ENCODE measurements around the gene RNH1. TPM values are rescaled to one million over a fixed set of nuclear protein-coding genes. Genes with fewer than 3 reads are reported as not detected.

RNH1 gene
- total and polyA plus RNA-seq, 7 experiments from 2014 or later: 98.6 to 243 (median 136) TPM

DNA sequence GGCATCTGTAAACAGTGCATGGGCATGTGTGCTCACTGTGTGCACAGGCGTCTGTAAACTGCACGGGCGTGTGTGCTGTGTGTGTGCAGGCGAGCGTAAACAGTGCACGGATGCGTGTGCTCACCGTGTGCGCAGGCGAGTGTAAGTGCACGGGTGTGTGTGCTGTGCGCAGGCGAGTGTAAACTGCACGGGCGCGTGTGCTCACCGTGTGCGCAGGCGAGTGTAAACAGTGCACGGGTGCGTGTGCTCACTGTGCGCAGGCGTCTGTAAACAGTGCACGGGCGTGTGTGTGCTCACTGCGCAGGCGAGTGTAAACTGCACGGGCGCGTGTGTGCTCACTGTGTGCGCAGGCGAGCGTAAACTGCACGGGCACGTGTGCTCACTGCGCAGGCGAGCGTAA is 22.4 kb downstream of the RNH1 start:
- no peaks in the 10 kb centered on the region for H3K4me1 Mint-ChIP-seq
- Histone ChIP-seq H3K27ac (ENCODE audit: low read depth, low read length) (no peak overlapping the region), H3K36me3 (ENCODE audit: control insufficient read depth in 2 of 3, insufficient read depth in 3 of 3, low read length in 3 of 3) (peaks cover 0 to 8% (median 0%) of the 10 kb centered on the region in 3 experiments), H3K27me3 (ENCODE audit: control insufficient read depth in 2 of 2, insufficient read depth in 2 of 2, low read length in 2 of 2) (no peaks in the 10 kb centered on the region), H3K4me3 (ENCODE audit: low read length) (no peak overlapping the region), H3K9me3 (ENCODE audit: control insufficient read depth in 2 of 3, low read length in 3 of 3) (no peaks in the 10 kb centered on the region), H3K4me1 (ENCODE audit: control insufficient read depth in 2 of 2, insufficient read depth in 2 of 2, low read length in 2 of 2) (no peaks in the 10 kb centered on the region)
- no peaks in the 10 kb centered on the region for H3K27me3 Mint-ChIP-seq
- no peak overlapping the region for H3K4me3 Mint-ChIP-seq
- H3K27ac Mint-ChIP-seq: no peak overlapping the region
- POLR2A ChIA-PET: no interaction called here
- CTCF ChIA-PET: no interaction called here
- no peaks in the 10 kb centered on the region for H3K9me3 Mint-ChIP-seq
- no peak for ATAC-seq
- intact Hi-C loops (cut with micrococcal nuclease): no loop called here
- peaks cover 0 to 7% (median 0%) of the 10 kb centered on the region in 5 donors for H3K36me3 Mint-ChIP-seq
- DNase-seq: no peak

- Histone ChIP-seq H3K9me3 (ENCODE audit: control insufficient read depth in 2 of 3, low read length in 3 of 3) (no peaks in the 10 kb centered on the region), H3K36me3 (ENCODE audit: control insufficient read depth in 2 of 3, insufficient read depth in 3 of 3, low read length in 3 of 3) (peaks cover 0 to 6% (median 0%) of the 10 kb centered on the region in 3 experiments), H3K27ac (ENCODE audit: low read depth, low read length) (no peak overlapping the region), H3K4me1 (ENCODE audit: control insufficient read depth in 2 of 2, insufficient read depth in 2 of 2, low read length in 2 of 2) (no peaks in the 10 kb centered on the region), H3K27me3 (ENCODE audit: control insufficient read depth in 2 of 2, insufficient read depth in 2 of 2, low read length in 2 of 2) (no peaks in the 10 kb centered on the region), H3K4me3 (ENCODE audit: low read length) (no peak overlapping the region)
- no peaks in the 10 kb centered on the region for H3K27me3 Mint-ChIP-seq
- ChIA-PET POLR2A (no interaction called here), CTCF (no interaction called here)
- H3K4me1 Mint-ChIP-seq: no peaks in the 10 kb centered on the region
- no peak for DNase-seq
- peaks cover 0 to 16% (median 0%) of the 10 kb centered on the region in 5 donors for H3K36me3 Mint-ChIP-seq
- H3K27ac Mint-ChIP-seq: peak overlapping the region in 1 of 9 donors; percentile 22
- intact Hi-C loops (cut with micrococcal nuclease): no loop called here
- no peak overlapping the region for H3K4me3 Mint-ChIP-seq
- no peaks in the 10 kb centered on the region for H3K9me3 Mint-ChIP-seq
- no peak for ATAC-seq
Measured at GRCh38 chr11:479311-479710, 27.7 kb downstream of the RNH1 start.

- H3K27ac Mint-ChIP-seq: no peak overlapping the region
- POLR2A ChIA-PET: no interaction called here
Measured at GRCh38 chr11:477052-477715, 29.9 kb downstream of the RNH1 start.

GRCh38 chr11:476416-476815 is 30.6 kb downstream of the RNH1 start:
- intact Hi-C loops (cut with micrococcal nuclease): no loop called here
- DNase-seq (no peak), ATAC-seq (no peak)
- Histone ChIP-seq H3K27ac (ENCODE audit: low read depth, low read length) (no peak overlapping the region), H3K36me3 (ENCODE audit: control insufficient read depth in 2 of 3, insufficient read depth in 3 of 3, low read length in 3 of 3) (peaks cover 0 to 6% (median 0%) of the 10 kb centered on the region in 3 experiments), H3K4me3 (ENCODE audit: low read length) (no peak overlapping the region), H3K27me3 (ENCODE audit: control insufficient read depth in 2 of 2, insufficient read depth in 2 of 2, low read length in 2 of 2) (no peaks in the 10 kb centered on the region), H3K4me1 (ENCODE audit: control insufficient read depth in 2 of 2, insufficient read depth in 2 of 2, low read length in 2 of 2) (no peaks in the 10 kb centered on the region), H3K9me3 (ENCODE audit: control insufficient read depth in 2 of 3, low read length in 3 of 3) (no peaks in the 10 kb centered on the region)
- Mint-ChIP-seq H3K9me3 (no peaks in the 10 kb centered on the region), H3K4me1 (peaks cover 0 to 3% (median 0%) of the 10 kb centered on the region in 7 donors), H3K27ac (no peak overlapping the region), H3K4me3 (no peak overlapping the region), H3K27me3 (no peaks in the 10 kb centered on the region), H3K36me3 (peaks cover 0 to 14% (median 0%) of the 10 kb centered on the region in 5 donors)
- CTCF ChIA-PET: no interaction called here
- POLR2A ChIA-PET: no interaction called here

More at GRCh38 chr11:477052-477715, 29.9 kb downstream of the RNH1 start:
- Mint-ChIP-seq H3K36me3 (peaks cover 0 to 16% (median 0%) of the 10 kb centered on the region in 5 donors), H3K9me3 (no peaks in the 10 kb centered on the region), H3K4me3 (no peak overlapping the region), H3K27me3 (no peaks in the 10 kb centered on the region), H3K4me1 (peaks cover 0 to 3% (median 0%) of the 10 kb centered on the region in 7 donors)
- Histone ChIP-seq H3K36me3 (ENCODE audit: control insufficient read depth in 2 of 3, insufficient read depth in 3 of 3, low read length in 3 of 3) (peaks cover 0 to 6% (median 0%) of the 10 kb centered on the region in 3 experiments), H3K9me3 (ENCODE audit: control insufficient read depth in 2 of 3, low read length in 3 of 3) (no peaks in the 10 kb centered on the region), H3K4me1 (ENCODE audit: control insufficient read depth in 2 of 2, insufficient read depth in 2 of 2, low read length in 2 of 2) (no peaks in the 10 kb centered on the region), H3K27me3 (ENCODE audit: control insufficient read depth in 2 of 2, insufficient read depth in 2 of 2, low read length in 2 of 2) (no peaks in the 10 kb centered on the region), H3K4me3 (ENCODE audit: low read length) (no peak overlapping the region), H3K27ac (ENCODE audit: low read depth, low read length) (no peak overlapping the region)
- intact Hi-C loops (cut with micrococcal nuclease): no loop called here
- CTCF ChIA-PET: interaction anchor here (1.3 kb wide), 1 partner anchor 26 kb away, joined by 3 read pairs; no protein-coding TSS in a partner anchor
- no peak for DNase-seq
- ATAC-seq: no peak

GRCh38 chr11:475941-476340 is 31.1 kb downstream of the RNH1 start:
- Histone ChIP-seq H3K36me3 (ENCODE audit: control insufficient read depth in 2 of 3, insufficient read depth in 3 of 3, low read length in 3 of 3) (peaks cover 0 to 6% (median 0%) of the 10 kb centered on the region in 3 experiments), H3K4me3 (ENCODE audit: low read length) (no peak overlapping the region), H3K4me1 (ENCODE audit: control insufficient read depth in 2 of 2, insufficient read depth in 2 of 2, low read length in 2 of 2) (no peaks in the 10 kb centered on the region), H3K27me3 (ENCODE audit: control insufficient read depth in 2 of 2, insufficient read depth in 2 of 2, low read length in 2 of 2) (no peaks in the 10 kb centered on the region), H3K9me3 (ENCODE audit: control insufficient read depth in 2 of 3, low read length in 3 of 3) (no peaks in the 10 kb centered on the region), H3K27ac (ENCODE audit: low read depth, low read length) (no peak overlapping the region)
- ATAC-seq (no peak), DNase-seq (no peak)
- Mint-ChIP-seq H3K36me3 (peaks cover 0 to 9% (median 0%) of the 10 kb centered on the region in 5 donors), H3K4me3 (no peak overlapping the region), H3K4me1 (peaks cover 0 to 3% (median 0%) of the 10 kb centered on the region in 7 donors), H3K27ac (no peak overlapping the region), H3K27me3 (no peaks in the 10 kb centered on the region), H3K9me3 (no peaks in the 10 kb centered on the region)
- intact Hi-C loops (cut with micrococcal nuclease): no loop called here
- POLR2A ChIA-PET: no interaction called here
- CTCF ChIA-PET: no interaction called here

DNA sequence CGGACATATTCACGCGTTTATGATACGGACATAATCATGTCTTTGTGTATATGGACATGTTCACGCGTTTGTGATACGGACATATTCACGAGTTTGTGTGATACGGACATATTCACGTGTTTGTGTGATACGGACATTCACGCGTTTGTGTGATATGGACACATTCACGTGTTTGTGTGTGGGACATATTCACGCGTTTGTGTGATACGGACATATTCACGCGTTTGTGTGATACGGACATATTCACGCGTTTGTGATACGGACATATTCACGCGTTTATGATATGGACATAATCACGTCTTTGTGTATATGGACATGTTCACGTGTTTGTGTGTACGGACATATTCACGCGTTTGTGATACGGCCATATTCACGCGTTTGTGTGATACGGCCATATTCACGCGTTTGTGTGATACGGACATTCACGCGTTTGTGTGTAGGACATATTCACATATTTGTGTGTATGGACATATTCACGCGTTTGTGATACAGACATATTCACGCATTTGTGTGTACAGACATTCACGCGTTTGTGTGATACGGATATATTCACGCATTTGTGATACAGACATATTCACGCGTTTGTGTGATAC is 32.0 kb downstream of the RNH1 start:
- Histone ChIP-seq H3K27me3 (ENCODE audit: control insufficient read depth in 2 of 2, insufficient read depth in 2 of 2, low read length in 2 of 2) (no peaks in the 10 kb centered on the region), H3K9me3 (ENCODE audit: control insufficient read depth in 2 of 3, low read length in 3 of 3) (no peaks in the 10 kb centered on the region), H3K4me3 (ENCODE audit: low read length) (no peak overlapping the region), H3K4me1 (ENCODE audit: control insufficient read depth in 2 of 2, insufficient read depth in 2 of 2, low read length in 2 of 2) (no peaks in the 10 kb centered on the region), H3K27ac (ENCODE audit: low read depth, low read length) (no peak overlapping the region), H3K36me3 (ENCODE audit: control insufficient read depth in 2 of 3, insufficient read depth in 3 of 3, low read length in 3 of 3) (peaks cover 0 to 6% (median 0%) of the 10 kb centered on the region in 3 experiments)
- intact Hi-C loops (cut with micrococcal nuclease): no loop called here
- no peaks in the 10 kb centered on the region for H3K27me3 Mint-ChIP-seq
- H3K27ac Mint-ChIP-seq: no peak overlapping the region
- ChIA-PET CTCF (no interaction called here), POLR2A (no interaction called here)
- no peak for ATAC-seq
- no peak for DNase-seq
- H3K36me3 Mint-ChIP-seq: peaks cover 0 to 9% (median 0%) of the 10 kb centered on the region in 5 donors
- H3K9me3 Mint-ChIP-seq: no peaks in the 10 kb centered on the region
- H3K4me1 Mint-ChIP-seq: peaks cover 0 to 3% (median 0%) of the 10 kb centered on the region in 7 donors
- H3K4me3 Mint-ChIP-seq: no peak overlapping the region

All from naive thymus-derived CD4-positive, alpha-beta T cell (primary cell).